ENCODE data around the gene FAM83G.

Gene FAM83G

DNA sequence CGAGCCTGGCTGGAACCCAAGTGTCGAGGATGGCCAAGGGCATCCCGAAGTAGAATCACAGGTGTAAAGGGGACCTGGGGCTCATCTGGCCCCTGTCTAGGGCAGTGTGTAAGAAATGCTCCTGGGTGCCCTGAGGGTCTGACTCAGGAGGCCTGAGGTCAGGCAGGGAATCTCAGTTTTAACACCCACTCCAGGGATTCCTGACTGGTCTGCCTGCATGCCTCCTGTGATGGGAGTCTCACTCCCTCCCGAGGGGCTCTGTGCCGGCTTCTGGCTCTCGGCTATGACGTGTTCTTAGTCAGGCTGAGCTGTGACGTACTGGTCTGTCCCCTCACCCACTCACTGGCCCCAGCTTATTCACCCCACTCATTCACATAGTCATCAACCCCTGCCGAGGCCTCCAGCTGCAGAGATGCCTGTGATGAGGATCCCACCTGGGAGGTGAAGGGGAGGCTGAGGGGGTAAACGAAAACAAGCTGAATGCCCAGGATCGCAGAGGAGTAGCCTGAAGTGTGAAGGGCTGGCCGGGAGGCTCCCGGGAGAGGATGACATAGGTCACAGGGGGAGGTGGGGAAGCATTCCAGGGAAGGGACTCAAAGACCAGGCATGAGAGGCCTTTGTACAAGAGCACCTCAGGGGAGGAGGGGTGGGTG is 23.8 kb downstream of the FAM83G start:
- no peaks in the 10 kb centered on the region for H3K9me3 Mint-ChIP-seq
- DNase-seq (ENCODE audit: low spot score) = no peak
- H3K4me3 Mint-ChIP-seq = no peak overlapping the region
- H3K4me1 Mint-ChIP-seq (ENCODE audit: low read depth) = no peaks in the 10 kb centered on the region
- H3K36me3 Mint-ChIP-seq (ENCODE audit: low read depth) = peaks cover 5% of the 10 kb centered on the region
- H3K27me3 Mint-ChIP-seq (ENCODE audit: low read depth) = no peaks in the 10 kb centered on the region
- H3K27ac Mint-ChIP-seq = no peak overlapping the region

DNA sequence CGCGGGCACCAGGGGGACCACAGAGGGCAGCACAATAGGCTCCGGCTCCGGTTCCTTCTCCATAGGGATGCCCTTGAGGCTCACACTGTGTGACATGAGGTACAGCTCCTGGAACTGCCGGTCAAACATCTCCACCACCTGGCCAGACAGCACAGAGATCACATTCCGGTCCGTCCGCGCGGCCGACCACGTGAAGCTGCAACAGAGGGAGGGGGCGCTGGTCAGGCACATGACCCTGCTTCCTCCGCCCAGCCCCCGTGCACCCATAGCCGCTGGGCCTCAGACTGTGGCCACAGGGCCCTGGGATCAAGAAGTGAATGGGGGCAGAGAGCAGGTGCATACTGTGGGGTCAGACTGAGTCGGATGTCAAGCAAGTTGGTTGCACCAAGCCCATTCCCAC is 25.9 kb downstream of the FAM83G start:
- Mint-ChIP-seq H3K4me1 (ENCODE audit: low read depth) (no peaks in the 10 kb centered on the region), H3K36me3 (ENCODE audit: low read depth) (peaks cover 5% of the 10 kb centered on the region), H3K4me3 (no peak overlapping the region), H3K27ac (no peak overlapping the region), H3K27me3 (ENCODE audit: low read depth) (no peaks in the 10 kb centered on the region), H3K9me3 (no peaks in the 10 kb centered on the region)
- no peak for DNase-seq (ENCODE audit: low spot score)

DNA sequence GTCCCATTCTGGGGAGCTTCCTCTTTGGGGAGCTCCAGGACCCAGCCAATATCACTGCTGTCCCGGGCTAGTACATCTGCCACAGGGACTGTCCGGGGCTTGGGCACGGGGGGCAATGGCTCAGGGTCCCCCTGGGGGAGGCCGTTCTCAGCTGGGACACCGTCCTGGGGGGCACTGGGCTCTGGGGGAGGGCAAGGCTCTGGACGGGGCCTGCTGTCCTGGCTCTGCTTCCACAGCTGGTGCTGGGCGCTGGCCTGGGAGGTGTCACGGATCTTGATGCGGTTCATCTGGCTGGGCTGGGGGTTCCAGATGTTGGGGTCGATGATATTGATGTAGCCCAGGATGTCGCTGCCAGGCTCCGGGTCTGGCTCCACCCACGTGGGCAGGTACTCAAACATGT is 26.5 kb downstream of the FAM83G start:
- Mint-ChIP-seq H3K4me3 (no peak overlapping the region), H3K4me1 (ENCODE audit: low read depth) (no peaks in the 10 kb centered on the region), H3K27ac (no peak overlapping the region), H3K9me3 (no peaks in the 10 kb centered on the region), H3K27me3 (ENCODE audit: low read depth) (no peaks in the 10 kb centered on the region), H3K36me3 (ENCODE audit: low read depth) (peaks cover 7% of the 10 kb centered on the region)
- no peak for DNase-seq (ENCODE audit: low spot score)

DNA sequence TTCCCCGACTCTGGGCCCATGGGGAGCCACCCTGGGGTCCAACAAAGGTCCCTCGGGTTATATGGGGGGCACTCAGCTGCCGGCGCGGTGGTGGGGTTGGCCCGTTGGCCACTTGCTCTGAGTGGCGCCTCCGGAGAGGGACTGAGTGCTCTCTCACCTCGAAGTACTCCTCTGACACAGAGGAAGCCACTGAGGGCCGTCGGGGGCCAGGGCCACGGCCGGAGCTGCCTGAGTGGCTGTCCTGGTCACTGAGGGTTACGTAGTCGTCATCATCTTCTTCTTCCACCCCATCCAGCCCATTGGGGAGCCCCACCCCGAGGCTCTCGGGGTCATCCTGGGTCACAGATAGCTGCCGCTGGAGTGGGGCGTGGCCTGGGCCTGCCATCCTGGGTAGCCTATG is 26.9 kb downstream of the FAM83G start:
- Mint-ChIP-seq H3K4me1 (ENCODE audit: low read depth) (no peaks in the 10 kb centered on the region), H3K9me3 (no peaks in the 10 kb centered on the region), H3K27ac (no peak overlapping the region), H3K27me3 (ENCODE audit: low read depth) (no peaks in the 10 kb centered on the region), H3K4me3 (no peak overlapping the region), H3K36me3 (ENCODE audit: low read depth) (peaks cover 7% of the 10 kb centered on the region)
- DNase-seq (ENCODE audit: low spot score) = no peak

DNA sequence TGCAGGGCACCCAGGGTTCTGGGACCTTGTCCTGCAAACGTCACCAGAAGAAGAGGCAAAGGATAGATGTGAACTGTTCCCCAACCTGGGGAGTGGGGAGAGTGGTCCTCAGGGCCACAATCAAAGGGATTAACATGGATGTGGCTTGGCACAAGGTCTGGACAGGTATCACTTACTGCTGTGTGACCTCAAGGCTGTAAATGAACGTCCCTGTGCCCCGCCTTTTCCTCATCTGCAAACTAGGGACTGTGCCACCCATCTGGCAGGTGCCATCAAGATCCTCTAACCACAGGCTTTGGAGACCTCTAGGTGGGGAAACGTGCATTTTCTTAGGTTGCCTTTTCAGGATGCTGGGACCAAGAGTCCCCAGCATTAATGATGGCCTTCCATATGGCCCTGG is 27.5 kb downstream of the FAM83G start:
- H3K4me1 Mint-ChIP-seq (ENCODE audit: low read depth) = no peaks in the 10 kb centered on the region
- no peaks in the 10 kb centered on the region for H3K9me3 Mint-ChIP-seq
- no peak overlapping the region for H3K27ac Mint-ChIP-seq
- H3K4me3 Mint-ChIP-seq = no peak overlapping the region
- no peak for DNase-seq (ENCODE audit: low spot score)
- no peaks in the 10 kb centered on the region for H3K27me3 Mint-ChIP-seq (ENCODE audit: low read depth)
- peaks cover 7% of the 10 kb centered on the region for H3K36me3 Mint-ChIP-seq (ENCODE audit: low read depth)

DNA sequence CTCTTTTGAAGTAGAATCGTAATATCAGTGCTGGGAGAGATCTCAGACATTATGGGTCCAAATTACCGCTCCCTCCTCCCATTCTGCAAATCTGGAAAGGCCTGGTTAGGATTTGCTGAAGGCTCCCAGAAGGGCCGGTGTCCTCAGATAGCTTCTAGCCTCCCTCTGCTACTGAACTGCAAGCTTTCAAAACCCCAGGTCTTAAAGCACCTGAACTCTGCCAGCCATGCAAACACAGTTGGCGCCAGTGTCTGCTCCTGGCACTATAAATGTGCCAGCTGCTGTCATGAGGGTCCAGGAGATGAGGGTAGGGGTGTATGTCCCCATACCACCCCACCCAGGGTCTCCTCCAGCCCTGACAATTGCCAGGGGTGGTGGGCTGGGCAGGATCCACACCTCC is 28.4 kb downstream of the FAM83G start:
- Mint-ChIP-seq H3K27ac (no peak overlapping the region), H3K27me3 (ENCODE audit: low read depth) (no peaks in the 10 kb centered on the region), H3K9me3 (no peaks in the 10 kb centered on the region), H3K4me1 (ENCODE audit: low read depth) (no peaks in the 10 kb centered on the region), H3K36me3 (ENCODE audit: low read depth) (peaks cover 7% of the 10 kb centered on the region), H3K4me3 (no peak overlapping the region)
- DNase-seq (ENCODE audit: low spot score) = no peak

DNA sequence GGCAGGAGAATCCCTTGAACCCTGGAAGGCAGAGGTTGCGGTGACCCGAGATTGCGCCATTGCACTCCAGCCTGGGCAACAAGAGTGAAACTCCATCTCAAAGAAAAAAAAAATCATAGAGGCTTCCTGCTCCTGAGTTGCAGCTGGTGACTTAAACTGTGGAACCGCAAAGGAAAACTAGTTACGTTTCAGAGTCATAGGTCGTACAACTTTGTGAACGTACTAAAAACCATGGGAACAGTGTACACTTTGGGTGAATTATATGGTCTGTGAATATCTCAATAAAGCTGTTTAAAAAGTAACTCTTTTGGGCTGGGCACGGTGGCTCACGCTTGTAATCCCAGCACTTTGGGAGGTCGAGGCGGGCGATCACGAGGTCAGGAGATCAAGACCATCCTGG is 29.0 kb downstream of the FAM83G start:
- peaks cover 7% of the 10 kb centered on the region for H3K36me3 Mint-ChIP-seq (ENCODE audit: low read depth)
- H3K27ac Mint-ChIP-seq = no peak overlapping the region
- no peaks in the 10 kb centered on the region for H3K27me3 Mint-ChIP-seq (ENCODE audit: low read depth)
- no peak for DNase-seq (ENCODE audit: low spot score)
- H3K4me1 Mint-ChIP-seq (ENCODE audit: low read depth) = no peaks in the 10 kb centered on the region
- no peak overlapping the region for H3K4me3 Mint-ChIP-seq
- H3K9me3 Mint-ChIP-seq = no peaks in the 10 kb centered on the region

DNA sequence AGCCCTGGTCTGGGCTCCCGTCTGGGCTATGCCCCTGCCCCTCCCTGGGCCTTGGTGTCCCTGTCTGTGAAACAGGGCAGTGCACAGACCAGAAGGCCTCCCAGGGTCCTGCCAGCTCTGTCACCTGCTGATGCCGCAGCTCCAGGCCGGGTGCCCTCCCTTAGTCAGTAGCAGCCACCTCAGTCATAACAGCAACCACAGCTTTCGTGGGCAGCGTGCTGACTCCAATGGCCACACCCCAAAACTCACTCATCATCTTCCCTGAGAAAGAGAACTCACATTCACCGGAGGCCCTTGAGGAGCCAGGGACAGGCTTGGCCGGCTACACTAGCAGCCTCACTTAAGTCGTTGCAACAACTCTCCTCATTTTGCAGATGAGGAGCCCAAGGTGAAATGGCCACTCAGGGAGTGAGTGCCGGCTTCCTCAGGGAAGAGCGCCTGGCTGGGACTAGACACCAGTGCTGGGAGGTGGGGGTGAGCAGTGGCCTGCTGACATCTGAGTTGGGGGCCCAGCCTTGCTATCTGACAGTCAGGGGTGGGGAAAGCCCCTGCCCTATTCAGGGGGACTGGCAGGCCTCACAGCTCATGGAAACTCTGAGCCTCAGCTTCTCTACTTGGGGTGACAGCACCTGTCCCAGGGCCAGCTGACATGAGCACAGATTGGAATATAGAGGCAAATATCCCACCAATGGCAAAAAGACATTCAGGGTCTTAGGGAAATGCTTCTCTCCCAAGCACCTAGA is 30.0 kb downstream of the FAM83G start:
- Mint-ChIP-seq H3K36me3 (ENCODE audit: low read depth) (peaks cover 7% of the 10 kb centered on the region), H3K9me3 (no peaks in the 10 kb centered on the region), H3K27ac (no peak overlapping the region), H3K27me3 (ENCODE audit: low read depth) (no peaks in the 10 kb centered on the region), H3K4me1 (ENCODE audit: low read depth) (peaks cover 2% of the 10 kb centered on the region), H3K4me3 (no peak overlapping the region)
- DNase-seq (ENCODE audit: low spot score) = peak; percentile 36

DNA sequence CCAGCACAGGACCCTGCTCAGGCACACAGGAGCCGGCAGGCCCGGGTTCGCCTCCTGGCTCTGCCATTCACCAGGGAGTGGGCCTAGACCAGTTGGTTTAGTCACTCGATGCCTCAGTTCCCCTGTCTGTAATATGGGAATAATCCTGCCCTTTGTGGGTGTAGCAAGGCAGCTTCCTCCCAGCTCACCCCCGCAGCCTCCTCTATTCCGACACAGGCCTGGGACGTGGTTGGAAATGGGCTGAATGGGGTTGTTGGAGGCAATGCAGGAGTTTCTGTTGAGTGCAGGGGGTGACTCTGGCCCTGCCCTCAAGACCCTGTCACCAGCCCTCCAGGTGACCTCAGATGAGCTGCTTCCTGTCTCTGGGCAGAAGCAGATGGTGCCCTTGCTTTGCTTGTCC is 32.8 kb downstream of the FAM83G start:
- Mint-ChIP-seq H3K36me3 (ENCODE audit: low read depth) (peaks cover 2% of the 10 kb centered on the region), H3K9me3 (no peaks in the 10 kb centered on the region), H3K27me3 (ENCODE audit: low read depth) (no peaks in the 10 kb centered on the region), H3K27ac (no peak overlapping the region), H3K4me1 (ENCODE audit: low read depth) (peaks cover 6% of the 10 kb centered on the region), H3K4me3 (no peak overlapping the region)
- DNase-seq (ENCODE audit: low spot score) = no peak

DNA sequence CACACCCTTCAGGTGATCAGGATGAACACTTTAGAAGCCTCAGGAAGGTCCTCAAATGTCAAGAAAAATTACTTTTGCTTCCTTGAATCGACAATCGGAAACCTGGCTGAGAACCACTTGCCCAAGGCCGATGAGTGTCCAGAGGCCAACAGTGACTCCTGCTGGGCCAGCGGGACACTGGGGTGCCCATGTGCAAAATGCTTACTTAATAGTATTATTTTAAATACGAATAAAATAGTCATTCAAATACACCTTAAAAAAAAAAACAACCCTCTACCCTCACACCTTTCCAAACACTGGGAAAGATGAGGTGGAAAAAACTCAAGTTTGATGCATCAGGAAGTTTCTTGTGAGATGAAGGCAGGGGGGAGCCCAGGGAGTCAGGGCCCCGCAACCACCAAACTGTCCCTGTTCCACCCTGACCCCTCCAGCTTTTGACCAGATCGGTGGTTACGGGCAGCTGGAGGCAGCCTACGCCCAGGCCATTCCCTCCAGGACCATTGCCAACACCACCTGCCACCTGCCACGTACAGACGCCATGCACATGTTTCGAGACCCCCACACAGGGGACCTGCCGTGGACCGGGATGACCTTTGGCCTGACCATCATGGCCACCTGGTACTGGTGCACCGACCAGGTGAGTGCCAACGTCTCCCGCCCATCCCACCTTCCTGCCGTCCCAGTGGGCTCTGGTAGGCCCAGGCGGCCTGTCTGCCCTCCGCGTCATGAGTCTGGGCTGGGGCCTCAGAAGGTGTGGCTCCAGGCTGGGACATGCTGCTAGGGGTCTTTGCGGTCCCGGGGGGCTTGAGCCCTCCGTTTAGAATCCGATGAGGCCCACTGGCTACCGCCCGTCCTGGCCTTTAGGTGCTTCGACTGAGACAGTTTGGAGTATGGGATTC is 33.7 kb downstream of the FAM83G start:
- Mint-ChIP-seq H3K4me3 (no peak overlapping the region), H3K27me3 (ENCODE audit: low read depth) (no peaks in the 10 kb centered on the region), H3K27ac (no peak overlapping the region), H3K36me3 (ENCODE audit: low read depth) (peaks cover 2% of the 10 kb centered on the region), H3K9me3 (no peaks in the 10 kb centered on the region), H3K4me1 (ENCODE audit: low read depth) (peaks cover 7% of the 10 kb centered on the region)
- DNase-seq (ENCODE audit: low spot score) = no peak

DNA sequence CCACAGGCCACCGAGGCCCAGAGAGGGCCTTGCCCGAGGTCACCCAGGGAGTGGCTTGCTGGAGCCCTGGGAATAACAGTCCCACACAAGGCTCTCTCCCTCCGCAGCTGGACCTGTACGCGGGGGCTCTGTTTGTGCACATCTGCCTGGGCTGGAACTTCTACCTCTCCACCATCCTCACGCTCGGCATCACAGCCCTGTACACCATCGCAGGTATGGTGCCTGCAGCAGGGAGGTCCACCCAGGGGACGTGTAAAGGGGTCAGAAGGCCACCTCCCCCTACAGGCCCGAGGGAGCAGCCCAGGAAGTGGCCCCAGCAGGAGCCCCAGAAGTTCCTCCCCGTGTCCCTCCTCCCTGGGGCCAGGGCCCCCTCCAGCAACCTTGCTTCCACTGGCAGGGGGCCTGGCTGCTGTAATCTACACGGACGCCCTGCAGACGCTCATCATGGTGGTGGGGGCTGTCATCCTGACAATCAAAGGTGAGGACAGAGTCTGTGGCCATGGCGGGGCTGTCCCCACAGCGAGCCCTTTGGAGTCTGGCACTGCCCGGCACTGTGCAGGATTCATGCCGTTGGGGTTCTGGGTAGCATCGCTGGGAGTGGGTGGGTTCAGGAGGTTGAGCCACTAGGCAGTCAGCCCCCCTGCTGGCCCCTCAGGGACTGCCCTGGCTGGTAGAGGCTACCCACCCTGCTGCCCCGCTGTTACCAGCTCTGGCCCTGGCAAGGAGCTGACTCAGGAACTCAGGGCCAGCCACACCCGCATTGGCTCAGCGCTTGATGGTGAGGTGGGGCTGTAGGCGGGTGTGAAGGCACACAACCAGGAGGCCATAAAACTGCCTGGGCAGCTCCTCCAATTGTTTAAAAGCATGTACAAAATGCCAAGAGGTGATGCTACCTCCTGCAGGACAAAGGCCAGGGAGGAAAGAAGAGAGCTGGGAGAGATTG is 35.3 kb downstream of the FAM83G start:
- no peaks in the 10 kb centered on the region for H3K27me3 Mint-ChIP-seq (ENCODE audit: low read depth)

DNA sequence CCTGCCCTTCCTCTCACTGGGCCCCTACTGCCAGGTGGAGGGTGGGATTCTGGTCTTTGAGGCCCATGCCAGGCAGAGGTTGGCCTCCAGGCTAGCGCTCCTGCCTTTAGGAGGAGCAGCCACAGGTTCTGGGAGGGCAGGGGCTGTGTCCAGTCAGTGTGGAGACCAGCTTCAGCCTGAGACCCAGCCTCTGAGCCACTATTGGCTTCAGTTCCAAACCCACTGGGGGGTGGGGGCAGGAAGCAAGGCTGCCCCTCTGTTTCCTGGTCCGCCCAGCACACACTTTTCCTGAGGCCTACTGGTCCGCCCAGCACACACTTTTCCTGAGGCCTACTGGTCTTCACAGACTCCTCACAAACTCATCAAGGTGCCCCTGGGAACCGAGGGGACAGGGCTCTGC is 36.2 kb downstream of the FAM83G start:
- no peaks in the 10 kb centered on the region for H3K27me3 Mint-ChIP-seq (ENCODE audit: low read depth)
- H3K36me3 Mint-ChIP-seq (ENCODE audit: low read depth) = peaks cover 1% of the 10 kb centered on the region
- H3K27ac Mint-ChIP-seq = no peak overlapping the region
- H3K4me1 Mint-ChIP-seq (ENCODE audit: low read depth) = peaks cover 7% of the 10 kb centered on the region
- no peaks in the 10 kb centered on the region for H3K9me3 Mint-ChIP-seq
- H3K4me3 Mint-ChIP-seq = no peak overlapping the region
- no peak for DNase-seq (ENCODE audit: low spot score)

More for the DNA sequence above, 35.3 kb downstream of the FAM83G start:
- H3K4me1 Mint-ChIP-seq (ENCODE audit: low read depth) = peaks cover 7% of the 10 kb centered on the region
- H3K4me3 Mint-ChIP-seq = no peak overlapping the region
- DNase-seq (ENCODE audit: low spot score) = no peak
- peaks cover 2% of the 10 kb centered on the region for H3K36me3 Mint-ChIP-seq (ENCODE audit: low read depth)
- no peak overlapping the region for H3K27ac Mint-ChIP-seq
- H3K9me3 Mint-ChIP-seq = no peaks in the 10 kb centered on the region

DNA sequence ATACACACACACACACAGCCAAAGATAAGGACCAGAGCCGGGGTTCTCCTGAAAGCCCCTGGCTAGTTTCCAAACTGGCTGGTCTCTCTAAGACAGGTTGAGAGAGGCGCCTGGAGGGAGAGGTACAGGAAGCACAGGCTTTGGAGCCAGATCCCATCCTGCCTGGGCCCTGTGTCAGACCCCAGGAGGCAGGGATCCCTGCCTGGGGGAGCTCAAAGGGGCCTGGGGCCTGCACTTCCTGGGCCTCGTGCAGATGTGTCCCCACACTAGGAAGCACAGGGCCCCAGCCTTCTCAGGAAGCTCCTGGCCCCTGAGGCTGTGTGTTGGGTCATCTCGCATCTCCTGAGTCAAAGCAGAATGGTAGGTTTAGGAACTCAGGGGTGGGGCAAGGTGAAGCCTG is 36.6 kb downstream of the FAM83G start:
- H3K27ac Mint-ChIP-seq = no peak overlapping the region
- DNase-seq (ENCODE audit: low spot score) = no peak
- H3K27me3 Mint-ChIP-seq (ENCODE audit: low read depth) = no peaks in the 10 kb centered on the region
- peaks cover 7% of the 10 kb centered on the region for H3K4me1 Mint-ChIP-seq (ENCODE audit: low read depth)
- no peaks in the 10 kb centered on the region for H3K36me3 Mint-ChIP-seq (ENCODE audit: low read depth)
- H3K9me3 Mint-ChIP-seq = no peaks in the 10 kb centered on the region
- H3K4me3 Mint-ChIP-seq = no peak overlapping the region

Measured in T-helper 2 cell treated with Interferon-gamma antibody and Interleukin-4, amounts not matched to agents 5 μg/mL and 100 μg/mL, for 36 hours (primary cell).